ENCODE results near the gene RPS10.
A peak's percentile ranks its signal among the peaks of the same experiment; 100 is the strongest.
"Not testable (repeated sequence)": the region's sequence is repeated elsewhere in the genome, so short reads cannot be mapped to it uniquely, and the experiment has no call there.

The RPS10 gene

DNA sequence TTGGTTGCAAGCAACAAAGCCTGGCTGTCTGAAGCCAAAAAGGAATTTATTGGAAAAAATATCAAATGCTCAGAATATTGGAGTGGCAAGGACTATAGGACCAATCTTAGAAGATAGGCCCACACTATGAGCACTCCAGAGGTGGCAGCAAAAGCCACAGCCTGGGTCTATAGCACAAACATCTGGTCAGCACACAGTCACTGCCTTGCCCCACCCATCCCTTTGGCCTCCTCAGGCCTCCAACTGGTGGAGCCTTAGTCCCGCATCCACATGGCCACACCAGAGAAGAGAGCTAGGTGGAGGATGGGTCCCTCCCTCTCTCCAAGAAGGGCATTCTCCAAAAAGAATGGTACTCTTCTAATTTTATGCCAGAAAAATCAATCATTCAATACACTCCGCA lies 47.4 kb downstream of the RPS10 start:
- in situ Hi-C loops (cut with MboI; ENCODE audit: low pct_unique_long_range_greater_than_20kb, low sequenced_read_pairs), result no loop called here
- DNase-seq, result no peak

DNA sequence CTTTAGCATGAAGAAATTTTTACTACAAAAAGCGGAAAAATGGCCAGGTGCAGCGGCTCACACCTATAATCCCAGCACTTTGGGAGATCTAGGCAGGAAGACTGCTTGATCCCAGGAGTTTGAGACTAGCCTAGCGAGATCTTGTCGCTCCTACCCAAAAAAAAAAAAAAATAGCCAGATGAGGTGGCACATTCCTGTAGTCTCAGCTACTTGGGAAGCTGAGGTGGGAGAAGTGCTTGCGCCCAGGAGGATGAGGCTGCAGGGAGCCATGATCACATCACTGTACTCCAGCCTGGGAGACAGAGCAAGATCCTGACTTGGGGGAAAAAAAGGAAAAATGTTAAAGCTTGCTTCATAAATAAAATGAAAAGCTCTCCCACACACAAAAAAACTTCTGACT lies 47.9 kb downstream of the RPS10 start:
- DNase-seq, result no peak
- in situ Hi-C loops (cut with MboI; ENCODE audit: low pct_unique_long_range_greater_than_20kb, low sequenced_read_pairs), result no loop called here

DNA sequence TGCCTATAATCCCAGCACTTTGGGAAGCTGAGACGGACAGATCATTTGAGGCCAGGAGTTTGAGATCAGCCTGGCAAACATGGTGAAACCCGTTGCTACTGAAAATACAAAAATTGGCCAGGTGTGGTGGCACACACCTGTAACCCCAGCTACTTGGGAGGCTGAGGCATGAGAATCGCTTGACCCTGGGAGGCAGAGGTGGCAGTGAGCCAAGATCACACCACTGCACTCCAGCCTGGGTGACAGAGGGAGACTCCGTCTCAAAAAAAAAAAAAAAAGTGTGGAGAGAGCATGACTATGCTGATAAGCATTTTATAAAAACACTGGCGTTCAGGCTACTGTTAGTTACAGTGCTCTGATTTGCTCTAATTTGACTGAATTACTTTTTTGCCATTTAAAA lies 48.3 kb downstream of the RPS10 start:
- DNase-seq; in situ Hi-C loops (cut with MboI; ENCODE audit: low pct_unique_long_range_greater_than_20kb, low sequenced_read_pairs): not testable (repeated sequence)

DNA sequence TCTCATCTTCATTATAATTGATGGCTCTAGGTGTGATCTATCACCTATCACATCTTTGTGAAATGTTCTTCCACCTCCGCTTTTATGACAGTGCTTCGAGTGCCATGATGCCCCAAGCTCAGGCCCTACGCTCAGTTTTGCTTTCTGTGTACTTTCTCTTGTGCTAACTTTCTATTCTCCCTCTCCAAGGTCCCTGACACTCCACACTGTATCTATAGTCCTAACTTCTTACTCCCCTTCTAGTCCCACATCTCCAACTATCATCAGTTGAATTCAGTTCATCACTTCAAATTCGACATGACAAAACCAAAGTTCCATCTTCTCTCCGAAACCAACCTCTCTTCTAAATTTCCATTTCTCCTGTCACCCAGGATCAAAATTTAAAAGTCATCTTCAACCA lies 50.0 kb downstream of the RPS10 start:
- in situ Hi-C loops (cut with MboI; ENCODE audit: low pct_unique_long_range_greater_than_20kb, low sequenced_read_pairs), result no loop called here
- no peak for DNase-seq

DNA sequence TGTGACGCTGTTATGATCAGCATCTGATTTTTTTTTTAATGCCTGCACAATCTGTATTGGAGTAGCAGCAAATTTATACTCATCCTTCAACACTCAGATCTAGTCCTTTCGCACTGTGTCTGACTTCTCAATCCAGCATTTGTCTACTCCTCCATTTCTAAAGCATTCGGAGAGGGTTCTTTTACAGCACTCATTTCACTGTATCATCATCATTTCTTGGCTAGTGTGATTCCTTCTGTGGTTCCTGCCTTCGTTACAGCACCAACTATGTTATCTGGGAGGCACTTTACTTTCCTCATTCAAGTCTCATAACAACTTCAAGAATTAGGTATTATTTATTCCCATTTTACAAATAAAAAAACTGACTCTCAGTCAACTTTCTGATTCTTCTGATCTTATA lies 51.4 kb downstream of the RPS10 start:
- in situ Hi-C loops (cut with MboI; ENCODE audit: low pct_unique_long_range_greater_than_20kb, low sequenced_read_pairs), result no loop called here
- no peak for DNase-seq

DNA sequence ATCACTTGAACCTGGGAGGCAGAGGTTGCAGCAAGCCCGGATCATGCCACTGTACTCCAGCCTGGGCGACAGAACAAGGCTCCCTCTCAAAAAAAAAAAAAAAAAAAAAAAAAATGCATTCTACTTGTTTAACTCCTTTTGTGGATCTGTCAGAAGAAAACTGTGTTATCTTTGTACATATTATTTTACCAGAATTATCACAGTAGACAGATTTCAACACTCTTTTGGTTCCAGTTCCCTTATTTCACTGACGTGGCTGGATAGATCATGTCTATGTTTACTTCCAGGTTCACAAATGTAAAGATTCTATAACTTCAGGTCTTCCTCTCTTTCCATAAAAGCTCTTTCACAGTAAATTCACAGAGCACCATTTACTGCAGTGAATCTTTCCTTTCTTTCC lies 51.8 kb downstream of the RPS10 start:
- DNase-seq, result peak; percentile 58
- in situ Hi-C loops (cut with MboI; ENCODE audit: low pct_unique_long_range_greater_than_20kb, low sequenced_read_pairs), result no loop called here

DNA sequence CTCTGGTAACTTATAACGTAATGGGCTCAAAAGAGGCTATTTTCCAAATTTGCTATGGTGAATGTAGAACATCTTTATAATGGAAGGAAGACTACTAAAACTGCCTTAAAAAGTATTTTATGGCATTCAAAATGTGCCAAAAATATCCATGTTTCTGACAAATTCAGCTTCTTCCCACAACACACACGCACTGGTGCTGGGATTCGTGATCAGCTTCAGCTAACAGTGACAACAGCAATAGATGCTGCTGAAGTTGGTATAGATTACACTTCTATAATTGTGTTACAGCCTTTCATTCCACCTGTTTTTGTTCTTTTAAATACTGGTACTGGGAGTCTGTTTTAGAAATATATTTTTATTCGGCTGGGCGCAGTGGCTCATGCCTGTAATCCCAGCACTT lies 52.4 kb downstream of the RPS10 start:
- in situ Hi-C loops (cut with MboI; ENCODE audit: low pct_unique_long_range_greater_than_20kb, low sequenced_read_pairs), result no loop called here
- no peak for DNase-seq

DNA sequence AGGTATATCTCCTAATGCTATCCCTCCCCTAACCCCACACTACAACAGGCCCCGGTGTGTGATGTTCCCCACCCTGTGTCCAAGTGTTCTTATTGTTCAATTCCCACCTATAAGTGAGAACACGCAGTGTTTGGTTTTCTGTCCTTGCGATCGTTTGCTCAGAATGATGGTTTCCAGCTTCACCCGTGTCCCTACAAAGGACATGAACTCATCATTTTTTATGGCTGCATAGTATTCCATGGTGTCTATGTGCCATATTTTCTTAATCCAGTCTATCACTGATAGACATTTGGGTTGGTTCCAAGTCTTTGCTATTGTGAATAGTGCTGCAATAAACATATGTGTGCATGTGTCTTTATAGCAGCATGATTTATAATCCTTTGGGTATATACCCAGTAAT lies 54.0 kb downstream of the RPS10 start:
- DNase-seq; in situ Hi-C loops (cut with MboI; ENCODE audit: low pct_unique_long_range_greater_than_20kb, low sequenced_read_pairs): not testable (repeated sequence)

DNA sequence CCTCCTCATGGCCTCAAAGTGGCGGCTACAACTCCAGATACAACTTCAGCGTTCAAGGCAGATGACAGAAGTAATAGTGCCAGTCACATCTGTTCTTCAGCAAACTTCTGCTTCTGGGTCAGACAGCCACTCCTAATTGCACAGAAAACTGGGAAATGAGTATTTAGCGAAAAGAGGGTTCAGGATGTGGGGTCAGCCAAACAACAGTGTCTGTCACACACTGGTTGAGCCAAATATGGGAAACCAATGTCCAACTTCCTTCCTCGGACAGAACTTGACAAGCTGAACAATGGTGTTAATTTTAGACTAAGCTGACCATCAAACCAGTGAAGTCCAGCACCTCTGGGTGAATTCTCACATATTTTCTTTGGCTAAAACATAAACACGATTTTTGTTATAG lies 55.5 kb downstream of the RPS10 start:
- peak; percentile 23 for DNase-seq
- in situ Hi-C loops (cut with MboI; ENCODE audit: low pct_unique_long_range_greater_than_20kb, low sequenced_read_pairs), result no loop called here

DNA sequence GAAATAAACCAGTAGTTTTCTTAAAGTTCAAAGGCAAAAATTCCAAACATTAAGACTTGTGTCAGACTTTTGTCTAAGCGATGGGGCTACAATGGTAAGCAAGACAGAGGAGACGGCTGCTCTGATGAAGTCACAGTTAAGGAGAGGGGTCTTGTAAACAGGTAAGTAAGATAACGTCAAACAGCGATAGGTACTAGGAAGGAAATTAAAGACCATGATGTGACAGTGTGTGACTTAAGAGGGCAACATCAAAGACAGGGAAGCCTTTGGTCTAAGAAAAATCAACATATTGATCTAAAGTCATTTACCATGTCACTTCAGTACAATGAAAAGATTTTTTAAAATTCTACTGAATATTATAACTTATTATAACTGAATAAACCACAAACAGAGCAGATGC lies 56.5 kb downstream of the RPS10 start:
- in situ Hi-C loops (cut with MboI; ENCODE audit: low pct_unique_long_range_greater_than_20kb, low sequenced_read_pairs), result no loop called here
- DNase-seq, result no peak
